Trophoblast cell (in vitro differentiated cells and primary cell): Measurements from ENCODE around the gene CALN1.

Experiments used
- DNase-seq, 2 donors: peaks; one replicate each; pipeline ENCODE4 v3.0.0-alpha.2; 2016
- H2AFZ ChIP-seq: 2 replicates; pipeline ENCODE4 v1.6.1; 2013; ENCODE audit warnings: low read length, moderate library complexity, mild to moderate bottlenecking; ENCODE audit not compliant: insufficient read depth, poor library complexity
- H2AK5ac ChIP-seq: 2 replicates; pipeline ENCODE4 v1.6.1; 2013; ENCODE audit warnings: mild to moderate bottlenecking, low read length
- H2BK120ac ChIP-seq: 2 replicates; pipeline ENCODE4 v1.6.1; 2013; ENCODE audit warnings: low read length, mild to moderate bottlenecking, moderate library complexity; ENCODE audit not compliant: insufficient read depth, poor library complexity
- H2BK12ac ChIP-seq: 2 replicates; pipeline ENCODE4 v1.6.1; 2013; ENCODE audit warnings: mild to moderate bottlenecking, low read length, moderate library complexity
- H2BK5ac ChIP-seq: 2 replicates; pipeline ENCODE4 v1.6.1; 2013; ENCODE audit warnings: low read length, low read depth, moderate library complexity, mild to moderate bottlenecking; ENCODE audit not compliant: poor library complexity
- H3K14ac ChIP-seq: 2 replicates; pipeline ENCODE4 v1.6.1; 2013; ENCODE audit warnings: mild to moderate bottlenecking, low read length
- H3K18ac ChIP-seq: 2 replicates; pipeline ENCODE4 v1.6.1; 2013; ENCODE audit warnings: mild to moderate bottlenecking, low read length
- H3K23ac ChIP-seq: 2 replicates; pipeline ENCODE4 v1.6.1; 2013; ENCODE audit warnings: low read length
- H3K27ac ChIP-seq: 2 replicates; pipeline ENCODE4 v1.5.1; 2013; ENCODE audit warnings: low read depth, mild to moderate bottlenecking, inconsistent platforms, low read length, moderate library complexity
- H3K27me3 ChIP-seq: 2 replicates; pipeline ENCODE4 v1.6.1; 2013; ENCODE audit warnings: inconsistent platforms, mild to moderate bottlenecking, low read length, moderate library complexity; ENCODE audit not compliant: insufficient read depth
- H3K36me3 ChIP-seq, 2 experiments: 1 replicate in 1 of 2; 2 replicates in 1 of 2; pipeline ENCODE4 v1.6.1; 2013; ENCODE audit warnings: low read length in 2 of 2, mild to moderate bottlenecking in 2 of 2, moderate library complexity in 1 of 2; ENCODE audit not compliant: insufficient read depth in 2 of 2, control insufficient read depth in 1 of 2
- H3K4ac ChIP-seq: 2 replicates; pipeline ENCODE4 v1.6.1; 2013; ENCODE audit warnings: low read depth, mild to moderate bottlenecking, low read length, moderate library complexity
- H3K4me1 ChIP-seq, 2 experiments: 1 replicate in 1 of 2; 2 replicates in 1 of 2; pipeline ENCODE4 v1.6.1; 2013; ENCODE audit warnings: low read length in 2 of 2, mild to moderate bottlenecking in 2 of 2, moderate library complexity in 1 of 2; ENCODE audit not compliant: insufficient read depth in 2 of 2, control insufficient read depth in 1 of 2
- H3K4me2 ChIP-seq: 2 replicates; pipeline ENCODE4 v1.6.1; 2013; ENCODE audit warnings: inconsistent platforms, mild to moderate bottlenecking, low read length, moderate library complexity
- H3K4me3 ChIP-seq: 2 replicates; pipeline ENCODE4 v1.5.1; 2013; ENCODE audit warnings: mild to moderate bottlenecking, low read depth, low read length, inconsistent platforms
- H3K79me1 ChIP-seq: one replicate; pipeline ENCODE4 v1.6.1; 2013; ENCODE audit warnings: low read length
- H3K79me2 ChIP-seq: 2 replicates; pipeline ENCODE4 v1.6.1; 2013; ENCODE audit warnings: low read length, mild to moderate bottlenecking; ENCODE audit not compliant: control insufficient read depth, insufficient read depth, poor library complexity
- H3K9ac ChIP-seq: 2 replicates; pipeline ENCODE4 v1.6.1; 2013; ENCODE audit warnings: mild to moderate bottlenecking, low read length
- H3K9me3 ChIP-seq: 2 replicates; pipeline ENCODE4 v1.6.1; 2013; ENCODE audit warnings: low read depth, mild to moderate bottlenecking, control low read depth, inconsistent platforms, low read length; ENCODE audit not compliant: insufficient read depth
- H4K12ac ChIP-seq: 2 replicates; pipeline ENCODE4 v1.6.1; 2013; ENCODE audit warnings: low read depth, mild to moderate bottlenecking, low read length, moderate library complexity
- H4K8ac ChIP-seq: 2 replicates; pipeline ENCODE4 v1.6.1; 2013; ENCODE audit warnings: low read depth, mild to moderate bottlenecking, low read length, moderate library complexity
- H4K91ac ChIP-seq: one replicate; pipeline ENCODE4 v1.6.1; 2013; ENCODE audit warnings: low read depth, mild to moderate bottlenecking, low read length, moderate library complexity
- WGBS: extraction: QIAGEN DNeasy Blood & Tissue Kit; methylation state at CpG from one replicate; pipeline ENCODE4 v1.1.7; 2013; ENCODE audit warnings: missing lambda C conversion rate; ENCODE audit not compliant: insufficient read length, insufficient coverage; ENCODE audit errors: extremely low coverage; 5-methylcytosine and 5-hydroxymethylcytosine counted together

Gene CALN1

GRCh38 chr7:71800321-71800720, 611.8 kb downstream of the CALN1 start:
- Histone ChIP-seq H3K4ac (no peak overlapping the region), H3K4me1 (no peaks in the 10 kb centered on the region), H2AK5ac (no peak overlapping the region), H4K91ac (no peak overlapping the region), H3K36me3 (no peaks in the 10 kb centered on the region), H3K4me2 (no peak overlapping the region), H3K27ac (no peak overlapping the region), H2BK120ac (no peak overlapping the region), H4K8ac (no peak overlapping the region), H3K27me3 (no peaks in the 10 kb centered on the region), H3K9me3 (no peaks in the 10 kb centered on the region), H3K79me1 (no peaks in the 10 kb centered on the region), H3K14ac (no peak overlapping the region), H3K23ac (no peak overlapping the region), H2AFZ (no peak overlapping the region), H3K18ac (no peak overlapping the region), H4K12ac (no peak overlapping the region), H2BK5ac (no peak overlapping the region), H2BK12ac (no peak overlapping the region), H3K4me3 (no peak overlapping the region), H3K9ac (no peak overlapping the region), H3K79me2 (no peaks in the 10 kb centered on the region)
- whole genome bisulfite sequencing = no CpG with 5 or more reads among the region's 11 CpGs
- DNase-seq = no peak

GRCh38 chr7:71795410-71795809, 616.7 kb downstream of the CALN1 start:
- Histone ChIP-seq H3K18ac (no peak overlapping the region), H4K8ac (no peak overlapping the region), H3K4me2 (no peak overlapping the region), H3K9me3 (no peaks in the 10 kb centered on the region), H2BK120ac (no peak overlapping the region), H3K4ac (no peak overlapping the region), H2BK12ac (no peak overlapping the region), H4K12ac (no peak overlapping the region), H3K14ac (no peak overlapping the region), H2AK5ac (no peak overlapping the region), H3K23ac (no peak overlapping the region), H3K4me1 (no peaks in the 10 kb centered on the region), H3K4me3 (no peak overlapping the region), H2BK5ac (no peak overlapping the region), H3K79me1 (no peaks in the 10 kb centered on the region), H3K36me3 (no peaks in the 10 kb centered on the region), H3K9ac (no peak overlapping the region), H3K79me2 (no peaks in the 10 kb centered on the region), H2AFZ (no peak overlapping the region), H3K27ac (no peak overlapping the region), H4K91ac (no peak overlapping the region), H3K27me3 (no peaks in the 10 kb centered on the region)
- DNase-seq = no peak
- WGBS = no CpG with 5 or more reads among the region's 10 CpGs

GRCh38 chr7:71793251-71793650, 618.9 kb downstream of the CALN1 start:
- no peak overlapping the region for H3K23ac ChIP-seq

GRCh38 chr7:71787513-71787912, 624.6 kb downstream of the CALN1 start:
- H3K4me2 ChIP-seq = no peak overlapping the region
- no peak overlapping the region for H2BK12ac ChIP-seq
- H4K91ac ChIP-seq = no peak overlapping the region
- no peak overlapping the region for H3K18ac ChIP-seq
- DNase-seq = no peak
- H3K79me1 ChIP-seq = no peaks in the 10 kb centered on the region
- no peaks in the 10 kb centered on the region for H3K79me2 ChIP-seq
- no peak overlapping the region for H3K4ac ChIP-seq
- no peaks in the 10 kb centered on the region for H3K36me3 ChIP-seq
- no peaks in the 10 kb centered on the region for H3K27me3 ChIP-seq
- no peak overlapping the region for H3K9ac ChIP-seq
- H3K4me3 ChIP-seq = no peak overlapping the region
- no peak overlapping the region for H3K14ac ChIP-seq
- no peaks in the 10 kb centered on the region for H3K4me1 ChIP-seq
- no peak overlapping the region for H3K27ac ChIP-seq
- no peak overlapping the region for H4K12ac ChIP-seq
- H4K8ac ChIP-seq = no peak overlapping the region
- WGBS = no CpG with 5 or more reads among the region's 15 CpGs
- H2BK120ac ChIP-seq = no peak overlapping the region
- peaks cover 18% of the 10 kb centered on the region for H3K9me3 ChIP-seq
- H2BK5ac ChIP-seq = no peak overlapping the region
- no peak overlapping the region for H2AFZ ChIP-seq
- no peak overlapping the region for H3K23ac ChIP-seq
- H2AK5ac ChIP-seq = no peak overlapping the region

More at GRCh38 chr7:71793251-71793650, 618.9 kb downstream of the CALN1 start:
- H3K27me3 ChIP-seq = no peaks in the 10 kb centered on the region
- H2AK5ac ChIP-seq = no peak overlapping the region
- no peak overlapping the region for H3K4me2 ChIP-seq
- H3K9me3 ChIP-seq = peaks cover 3% of the 10 kb centered on the region
- no peak overlapping the region for H3K9ac ChIP-seq
- no peak overlapping the region for H3K14ac ChIP-seq
- no peak overlapping the region for H4K8ac ChIP-seq
- H2BK12ac ChIP-seq = no peak overlapping the region
- no peak for DNase-seq
- no peak overlapping the region for H2AFZ ChIP-seq
- H2BK120ac ChIP-seq = no peak overlapping the region
- WGBS = no CpG with 5 or more reads among the region's 5 CpGs
- H3K79me1 ChIP-seq = no peaks in the 10 kb centered on the region
- H3K36me3 ChIP-seq = no peaks in the 10 kb centered on the region
- H4K12ac ChIP-seq = no peak overlapping the region
- H4K91ac ChIP-seq = no peak overlapping the region
- no peaks in the 10 kb centered on the region for H3K4me1 ChIP-seq
- H3K4me3 ChIP-seq = no peak overlapping the region
- H2BK5ac ChIP-seq = no peak overlapping the region
- H3K18ac ChIP-seq = no peak overlapping the region
- no peak overlapping the region for H3K27ac ChIP-seq
- H3K4ac ChIP-seq = no peak overlapping the region
- no peaks in the 10 kb centered on the region for H3K79me2 ChIP-seq
